Thoracic aorta (tissue), 2 donors: ENCODE measurements around the gene MYOZ2. TPM values are rescaled to one million over a fixed set of nuclear protein-coding genes. Genes with fewer than 3 reads are reported as not detected.

Experiments used
- ATAC-seq: fragments of 150-250 bp; one replicate; pipeline ENCODE4 v1.8.0; 2017; ENCODE audit warnings: low read depth; ENCODE audit not compliant: insufficient number of reproducible peaks, low FRiP score
- DNase-seq: peaks from one replicate; pipeline ENCODE4 v3.0.0-alpha.2; 2020; ENCODE audit warnings: low spot score
- H3K27ac ChIP-seq, 2 donors: fragments of 200-600 bp; sonication (generic); 1 replicate in 1 of 2; 2 replicates in 1 of 2; pipeline ENCODE4 v1.5.1; 2016; ENCODE audit warnings: mild to moderate bottlenecking in 2 of 2, moderate library complexity in 2 of 2
- H3K27me3 ChIP-seq: fragments of 200-600 bp; sonication (generic); replicated peaks from 2 replicates; pipeline ENCODE4 v1.6.0; 2016; ENCODE audit warnings: mild to moderate bottlenecking; ENCODE audit not compliant: insufficient read depth
- H3K36me3 ChIP-seq: fragments of 200-600 bp; sonication (generic); one replicate; pipeline ENCODE4 v1.5.1; 2016
- H3K4me1 ChIP-seq, 2 donors: fragments of 200-600 bp; sonication (generic); 1 replicate in 1 of 2; 2 replicates in 1 of 2; pipeline versions ENCODE4 v1.5.1 to v1.6.0; 2016; ENCODE audit warnings: low read depth in 2 of 2, mild to moderate bottlenecking in 1 of 2; ENCODE audit not compliant: control insufficient read depth in 1 of 2
- H3K4me3 ChIP-seq: fragments of 200-600 bp; sonication (generic); 2 replicates; pipeline ENCODE4 v1.5.1; 2016; ENCODE audit warnings: mild to moderate bottlenecking
- H3K9me3 ChIP-seq: fragments of 200-600 bp; sonication (generic); 2 replicates; pipeline ENCODE4 v1.5.1; 2016
- CTCF ChIP-seq: fragments of 200-600 bp; sonication (generic); IDR thresholded peaks from one replicate; pipeline ENCODE4 v1.5.1; 2019; ENCODE audit warnings: antibody characterized with exemption
- total RNA-seq, 2 donors: library from RNA; depleted of rRNA; stranded (reverse); fragments of >200 nt; gene quantifications; one replicate each; pipeline versions ENCODE4 v1.1.0 to v1.2.3, GENCODE V29; 2016

MYOZ2 gene
- total RNA-seq, 2 donors from 2014 or later: 11.0 to 11.5 TPM

- H3K4me3 ChIP-seq: peak overlapping the region; percentile 51
- no peaks in the 10 kb centered on the region for H3K9me3 ChIP-seq
- peak overlapping the region; percentile 12 to 36 for H3K27ac ChIP-seq
- peaks cover 16 to 38% of the 10 kb centered on the region in 2 donors for H3K4me1 ChIP-seq
- no peak for ATAC-seq
- no peaks in the 10 kb centered on the region for H3K36me3 ChIP-seq
- no peak for DNase-seq
- no peak for TF ChIP-seq CTCF
- no peaks in the 10 kb centered on the region for H3K27me3 ChIP-seq
Measured at GRCh38 chr4:119149110-119149509, 13.5 kb downstream of the MYOZ2 start.

DNA sequence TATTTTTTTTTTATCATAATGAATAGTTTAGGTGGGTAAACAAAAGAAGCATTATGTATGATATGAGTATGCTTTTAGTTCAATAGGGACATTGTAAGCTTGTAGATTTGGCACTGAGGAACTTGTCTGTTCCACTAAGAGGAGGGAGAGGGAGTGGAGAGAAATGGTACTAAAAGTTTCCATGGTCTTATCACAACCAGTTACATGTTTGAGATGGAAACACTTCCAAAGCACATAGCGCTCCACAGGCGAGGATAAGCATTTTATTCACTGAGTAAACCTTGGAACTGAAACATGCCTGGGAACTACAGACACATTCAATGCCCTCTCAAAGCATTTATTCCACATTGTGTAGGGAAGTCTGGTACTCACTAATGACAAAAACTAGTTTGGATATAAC, 15.5 kb downstream of the MYOZ2 start:
- ATAC-seq (peak; percentile 91), DNase-seq (no peak)
- no peaks in the 10 kb centered on the region for H3K27me3 ChIP-seq
- H3K27ac ChIP-seq: peak overlapping the region; percentile 54 to 63
- no peaks in the 10 kb centered on the region for H3K36me3 ChIP-seq
- TF ChIP-seq CTCF: peak; percentile 11
- H3K4me3 ChIP-seq: no peak overlapping the region
- peaks cover 16 to 38% of the 10 kb centered on the region in 2 donors for H3K4me1 ChIP-seq
- H3K9me3 ChIP-seq: no peaks in the 10 kb centered on the region

DNA sequence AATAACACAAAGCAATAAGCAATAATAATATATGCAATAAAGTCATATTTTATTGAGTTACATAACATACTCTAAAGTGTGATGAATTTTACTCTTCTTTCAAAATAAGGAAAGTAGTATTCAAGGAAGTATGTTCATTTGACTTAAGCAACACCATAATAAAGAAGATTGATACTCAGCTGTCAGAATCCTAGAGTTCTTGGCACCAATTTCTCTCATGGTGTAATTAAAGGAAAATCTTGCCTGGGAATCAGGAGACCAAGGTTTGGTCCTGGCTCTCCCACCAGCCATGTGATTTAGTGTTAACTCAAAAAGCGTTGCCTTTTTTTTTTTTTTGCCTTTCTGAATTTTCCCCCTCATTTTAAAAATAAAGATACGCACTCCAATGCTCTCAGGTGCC, 17.1 kb downstream of the MYOZ2 start:
- no peaks in the 10 kb centered on the region for H3K27me3 ChIP-seq
- TF ChIP-seq CTCF: no peak
- no peak for DNase-seq
- H3K4me1 ChIP-seq: peaks cover 16 to 29% of the 10 kb centered on the region in 2 donors
- no peaks in the 10 kb centered on the region for H3K9me3 ChIP-seq
- no peaks in the 10 kb centered on the region for H3K36me3 ChIP-seq
- ATAC-seq: no peak
- H3K4me3 ChIP-seq: no peak overlapping the region
- H3K27ac ChIP-seq: no peak overlapping the region

DNA sequence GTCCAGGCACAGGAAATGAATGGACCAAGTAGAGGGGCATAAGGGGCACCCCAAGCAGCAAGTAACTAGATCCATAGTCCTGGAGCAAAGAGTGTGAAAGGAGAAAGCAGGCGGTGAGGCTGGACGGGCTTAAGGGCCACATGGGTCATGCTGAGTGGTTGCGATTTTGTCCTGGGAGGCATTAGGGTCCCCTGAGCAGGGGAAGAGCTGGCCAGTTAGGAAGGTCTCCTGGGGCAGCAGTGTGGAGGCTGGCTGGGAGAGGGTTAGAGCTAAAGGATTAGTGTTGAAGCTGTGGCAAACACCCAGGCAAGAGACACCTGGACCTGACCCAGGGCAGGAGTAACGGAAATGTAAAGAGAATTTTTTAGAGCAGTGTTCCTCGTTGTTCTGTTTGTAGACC, 26.5 kb downstream of the MYOZ2 start:
- Histone ChIP-seq H3K27me3 (no peaks in the 10 kb centered on the region), H3K27ac (no peak overlapping the region), H3K4me1 (no peaks in the 10 kb centered on the region), H3K9me3 (no peaks in the 10 kb centered on the region), H3K36me3 (no peaks in the 10 kb centered on the region), H3K4me3 (no peak overlapping the region)
- ATAC-seq (no peak), DNase-seq (no peak)
- no peak for TF ChIP-seq CTCF

DNA sequence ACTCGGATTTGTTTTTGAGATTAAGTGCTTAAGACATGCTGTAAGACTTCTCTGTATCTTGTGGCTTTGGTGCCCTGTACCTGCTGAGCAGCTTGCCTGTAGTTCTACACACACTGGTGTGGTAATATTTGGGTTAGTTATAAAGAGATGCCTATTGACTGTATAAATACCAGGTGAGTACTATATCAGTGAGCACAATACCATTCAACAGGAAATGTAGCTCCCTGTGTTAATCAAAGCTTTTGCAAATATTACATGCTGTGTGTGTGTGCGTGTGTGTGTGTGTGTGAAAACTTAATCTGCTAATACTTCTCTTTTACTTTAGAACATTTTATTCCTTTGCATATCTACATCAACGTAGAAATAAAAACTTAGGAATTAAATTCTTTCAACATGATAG, 30.1 kb downstream of the MYOZ2 start:
- Histone ChIP-seq H3K4me1 (no peaks in the 10 kb centered on the region), H3K27ac (no peak overlapping the region), H3K27me3 (no peaks in the 10 kb centered on the region), H3K9me3 (no peaks in the 10 kb centered on the region), H3K4me3 (no peak overlapping the region), H3K36me3 (no peaks in the 10 kb centered on the region)
- no peak for DNase-seq
- no peak for TF ChIP-seq CTCF
- ATAC-seq: no peak
